Keratinocyte (primary cell): ENCODE measurements around the gene VAMP2. TPM values are rescaled to one million over a fixed set of nuclear protein-coding genes. Genes with fewer than 3 reads are reported as not detected.

Experiments used
- DNase-seq: peaks from one replicate; pipeline ENCODE4 v3.0.0-alpha.2; 2011; ENCODE audit warnings: low read depth, missing footprints, low spot score
- FAIRE-seq: peaks from 2 replicates; lab custom pipeline; 2011; peaks lifted over from hg19 to GRCh38; lab: Jason Lieb, UNC
- H2AFZ ChIP-seq: 2 replicates; pipeline ENCODE4 v1.6.0; 2012; ENCODE audit warnings: low read length, control low read depth, inconsistent platforms; ENCODE audit not compliant: control insufficient read depth
- H3K27ac ChIP-seq: 2 replicates; pipeline ENCODE4 v1.5.1; 2011; ENCODE audit warnings: low read length; ENCODE audit not compliant: control insufficient read depth, insufficient read depth
- H3K27me3 ChIP-seq: 3 replicates; pipeline ENCODE4 v1.6.0; 2011; ENCODE audit warnings: low read length; ENCODE audit not compliant: control insufficient read depth, insufficient read depth; ENCODE audit errors: extremely low read depth
- H3K36me3 ChIP-seq, 2 experiments: 2 replicates in 1 of 2; 3 replicates in 1 of 2; pipeline ENCODE4 v1.5.1; 2011; ENCODE audit warnings: low read length in 2 of 2, mild to moderate bottlenecking in 1 of 2; ENCODE audit not compliant: control insufficient read depth in 2 of 2, insufficient read depth in 2 of 2; ENCODE audit errors: extremely low read depth in 1 of 2
- H3K4me1 ChIP-seq: 3 replicates; pipeline ENCODE4 v1.5.1; 2011; ENCODE audit warnings: low read length; ENCODE audit not compliant: control insufficient read depth, insufficient read depth; ENCODE audit errors: extremely low read depth
- H3K4me2 ChIP-seq: 3 replicates; pipeline ENCODE4 v1.6.0; 2011; ENCODE audit warnings: low read depth, low read length; ENCODE audit not compliant: control insufficient read depth, insufficient read depth; ENCODE audit errors: extremely low read depth
- H3K4me3 ChIP-seq, 3 experiments: fragments of 200-600 bp in 1 of 3; sonication (generic) in 1 of 3; 2 replicates in 2 of 3; 3 replicates in 1 of 3; pipeline ENCODE4 v1.5.1; 2011 to 2016; ENCODE audit warnings: low read length in 3 of 3, mild to moderate bottlenecking in 3 of 3, control low read depth in 2 of 3, inconsistent platforms in 1 of 3, low read depth in 1 of 3, mixed read lengths in 1 of 3, mixed run types in 1 of 3, moderate library complexity in 1 of 3; ENCODE audit not compliant: control insufficient read depth in 2 of 3, insufficient read depth in 2 of 3; ENCODE audit errors: extremely low read depth in 1 of 3
- H3K79me2 ChIP-seq: 2 replicates; pipeline ENCODE4 v1.6.0; 2012; ENCODE audit warnings: low read length; ENCODE audit not compliant: control insufficient read depth, insufficient read depth
- H3K9ac ChIP-seq: 3 replicates; pipeline ENCODE4 v1.6.0; 2011; ENCODE audit warnings: low read length; ENCODE audit not compliant: control insufficient read depth, insufficient read depth; ENCODE audit errors: extremely low read depth
- H3K9me1 ChIP-seq: 3 replicates; pipeline ENCODE4 v1.6.0; 2011; ENCODE audit warnings: low read length; ENCODE audit not compliant: control insufficient read depth, insufficient read depth; ENCODE audit errors: extremely low read depth
- H3K9me3 ChIP-seq: 2 replicates; pipeline ENCODE4 v1.5.1; 2012; ENCODE audit warnings: low read depth, low read length; ENCODE audit not compliant: control insufficient read depth
- H4K20me1 ChIP-seq: 3 replicates; pipeline ENCODE4 v1.6.0; 2011; ENCODE audit warnings: low read length; ENCODE audit not compliant: control insufficient read depth, insufficient read depth; ENCODE audit errors: extremely low read depth
- EZH2 ChIP-seq: IDR thresholded peaks from one replicate; pipeline ENCODE4 v1.6.1; 2012; ENCODE audit warnings: inconsistent platforms, mild to moderate bottlenecking, low read length, moderate library complexity
- dilution Hi-C: fragments of 300-500 bp; cut with MboI; formaldehyde crosslinking; loops from one replicate; pipeline ENCODE4 v1.7.0; 2020; ENCODE audit warnings: low sequenced_read_pairs; ENCODE audit not compliant: extremely low pct_ligation_motif_present
- polyA plus RNA-seq, 5 experiments: library from polyadenylated mRNA; depleted of rRNA in 3 of 5; stranded (reverse) in 3 of 5; stranded (forward) in 1 of 5; unstranded in 1 of 5; fragments of >200 nt; gene quantifications; 1 replicate in 1 of 5; 2 replicates in 3 of 5; 3 replicates in 1 of 5; pipeline versions ENCODE4 v1.2.1 to v1.2.3, GENCODE V29; 2011 to 2012; ENCODE audit warnings: missing spikeins in 2 of 5, low read depth in 1 of 5, low replicate concordance in 1 of 5
- TF ChIP-seq, protein P1 (sequence below), 3 experiments: IDR thresholded peaks in 1 of 3; conservative IDR thresholded peaks in 1 of 3; optimal IDR thresholded peaks in 1 of 3; 2 replicates in 2 of 3; 3 replicates in 1 of 3; pipeline versions ENCODE3 to v1.5.1; 2011; ENCODE audit warnings: low read length in 3 of 3, mild to moderate bottlenecking in 3 of 3, moderate library complexity in 2 of 3, control low read depth in 1 of 3, inconsistent platforms in 1 of 3; ENCODE audit not compliant: insufficient read depth in 2 of 3; ENCODE audit errors: extremely low read depth in 1 of 3

VAMP2 gene
- polyA plus RNA-seq, 1 donor (not counting 4 experiments of a cell fraction or from before 2014, with no cell fraction given), result 9.8 TPM

DNA sequence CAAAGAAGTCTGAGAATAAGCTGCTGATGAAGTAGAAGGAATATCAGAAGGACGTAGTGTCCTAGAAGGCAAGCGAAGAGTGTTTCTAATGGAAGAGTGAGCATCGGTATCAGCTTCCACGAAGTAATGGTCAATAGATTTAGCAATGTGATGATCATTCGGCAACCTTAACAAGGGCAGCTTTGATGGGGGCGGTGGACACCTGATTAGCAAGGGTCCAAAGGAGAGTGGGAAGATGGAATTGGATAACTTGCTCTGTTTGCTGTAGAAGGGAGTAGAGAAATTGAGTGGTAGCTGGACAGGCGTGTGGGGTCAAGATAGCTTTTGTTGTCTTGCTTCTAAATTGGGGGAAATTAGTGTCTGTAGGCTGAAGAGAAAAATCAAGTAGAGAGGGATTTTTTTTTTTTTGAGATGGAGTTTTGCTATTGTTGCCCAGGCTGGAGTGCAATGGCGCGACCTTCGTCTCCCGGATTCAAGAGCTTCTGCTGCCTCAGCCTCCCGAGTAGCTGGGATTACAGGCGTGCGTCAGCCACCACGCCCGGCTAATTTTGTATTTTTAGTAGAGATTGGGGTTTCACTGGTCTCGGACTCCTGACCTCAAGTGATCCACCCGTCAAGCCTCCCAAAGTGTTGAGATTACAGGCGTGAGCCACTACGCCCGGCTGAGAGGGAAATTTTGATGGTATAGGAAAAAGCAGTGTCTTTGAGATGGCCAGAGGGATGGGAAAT is 24.9 kb downstream of the VAMP2 start:
- Histone ChIP-seq H4K20me1 (peaks cover 4% of the 10 kb centered on the region), H3K4me3 (peak overlapping the region; percentile 1 to 75 (median 56)), H3K79me2 (no peaks in the 10 kb centered on the region), H3K27ac (peak overlapping the region; percentile 59), H3K9me1 (no peaks in the 10 kb centered on the region), H2AFZ (peak overlapping the region; percentile 83), H3K27me3 (no peaks in the 10 kb centered on the region), H3K4me2 (peak overlapping the region; percentile 99), H3K9ac (peak overlapping the region; percentile 68), H3K4me1 (peaks cover 23% of the 10 kb centered on the region), H3K36me3 (peaks cover 24 to 30% of the 10 kb centered on the region in 2 experiments), H3K9me3 (no peaks in the 10 kb centered on the region)
- FAIRE-seq (no peak), DNase-seq (no peak)
- dilution Hi-C loops, result no loop called here
- TF ChIP-seq, protein P1, sequence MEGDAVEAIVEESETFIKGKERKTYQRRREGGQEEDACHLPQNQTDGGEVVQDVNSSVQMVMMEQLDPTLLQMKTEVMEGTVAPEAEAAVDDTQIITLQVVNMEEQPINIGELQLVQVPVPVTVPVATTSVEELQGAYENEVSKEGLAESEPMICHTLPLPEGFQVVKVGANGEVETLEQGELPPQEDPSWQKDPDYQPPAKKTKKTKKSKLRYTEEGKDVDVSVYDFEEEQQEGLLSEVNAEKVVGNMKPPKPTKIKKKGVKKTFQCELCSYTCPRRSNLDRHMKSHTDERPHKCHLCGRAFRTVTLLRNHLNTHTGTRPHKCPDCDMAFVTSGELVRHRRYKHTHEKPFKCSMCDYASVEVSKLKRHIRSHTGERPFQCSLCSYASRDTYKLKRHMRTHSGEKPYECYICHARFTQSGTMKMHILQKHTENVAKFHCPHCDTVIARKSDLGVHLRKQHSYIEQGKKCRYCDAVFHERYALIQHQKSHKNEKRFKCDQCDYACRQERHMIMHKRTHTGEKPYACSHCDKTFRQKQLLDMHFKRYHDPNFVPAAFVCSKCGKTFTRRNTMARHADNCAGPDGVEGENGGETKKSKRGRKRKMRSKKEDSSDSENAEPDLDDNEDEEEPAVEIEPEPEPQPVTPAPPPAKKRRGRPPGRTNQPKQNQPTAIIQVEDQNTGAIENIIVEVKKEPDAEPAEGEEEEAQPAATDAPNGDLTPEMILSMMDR (optimal IDR thresholded peaks at IDR 0.05 in 1 of 3, IDR thresholded peaks at IDR 0.05 in 1 of 3, conservative IDR thresholded peaks at IDR 0.05 in 1 of 3; ENCODE audit: extremely low read depth in 1 of 3, insufficient read depth in 2 of 3, low read length in 3 of 3), result no peak

DNA sequence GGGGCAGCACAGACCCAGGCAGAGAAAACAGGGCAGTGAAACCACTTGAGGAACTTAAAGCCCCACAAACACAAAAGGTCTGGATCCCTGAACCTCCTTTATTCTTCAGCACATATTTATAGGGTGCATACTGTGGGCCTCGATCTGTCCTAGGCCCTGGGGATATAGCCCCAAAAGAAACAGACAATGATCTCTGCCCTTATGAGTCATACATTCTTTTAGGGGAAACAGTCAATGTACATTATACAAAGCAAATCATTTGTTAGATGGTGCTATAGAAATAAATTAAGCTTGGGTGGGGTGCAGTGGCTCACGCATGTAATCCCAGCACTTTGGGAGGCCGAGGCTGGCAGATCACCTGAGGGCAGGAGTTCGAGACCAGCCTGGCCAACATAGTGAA is 28.8 kb downstream of the VAMP2 start:
- TF ChIP-seq, protein P1 (optimal IDR thresholded peaks at IDR 0.05 in 1 of 3, IDR thresholded peaks at IDR 0.05 in 1 of 3, conservative IDR thresholded peaks at IDR 0.05 in 1 of 3; ENCODE audit: extremely low read depth in 1 of 3, insufficient read depth in 2 of 3, low read length in 3 of 3), result no peak
- TF ChIP-seq EZH2, result no peak
- Histone ChIP-seq H3K27ac (no peak overlapping the region), H3K4me3 (no peak overlapping the region), H3K4me2 (peak overlapping the region; percentile 19), H3K27me3 (no peaks in the 10 kb centered on the region), H3K4me1 (peaks cover 17% of the 10 kb centered on the region), H2AFZ (no peak overlapping the region), H3K79me2 (no peaks in the 10 kb centered on the region), H3K9me1 (no peaks in the 10 kb centered on the region), H4K20me1 (peaks cover under 1% of the 10 kb centered on the region), H3K36me3 (no peaks in the 10 kb centered on the region), H3K9me3 (no peaks in the 10 kb centered on the region), H3K9ac (no peak overlapping the region)
- FAIRE-seq, result peak; percentile 20
- no peak for DNase-seq
- dilution Hi-C loops, result no loop called here
